GM23338 (cell line): ENCODE measurements around the gene DPP9. TPM values are rescaled to one million over a fixed set of nuclear protein-coding genes. Genes with fewer than 3 reads are reported as not detected.

Experiments
- ATAC-seq: fragments of 200-7000 bp; cut with Tn5 transposase; 3 replicates; pipeline ENCODE4 v1.9.1; 2020
- DNase-seq: peaks from one replicate; pipeline ENCODE4 v3.0.0-alpha.2; 2015; ENCODE audit warnings: low spot score
- H2AFZ ChIP-seq: fragments of 200-600 bp; sonication (generic); 2 replicates; pipeline ENCODE4 v1.8.0; 2016; ENCODE audit warnings: antibody characterized with exemption, mild to moderate bottlenecking, moderate library complexity
- H3F3A ChIP-seq: fragments of 200-600 bp; sonication (generic); replicated peaks from 2 replicates; pipeline ENCODE4 v1.8.0; 2017; ENCODE audit warnings: antibody characterized with exemption, mixed run types, low read depth
- H3K27ac ChIP-seq: fragments of 200-600 bp; sonication (generic); 2 replicates; pipeline ENCODE4 v1.6.1; 2016; ENCODE audit warnings: low read depth
- H3K27me3 ChIP-seq: fragments of 200-600 bp; sonication (generic); 2 replicates; pipeline ENCODE4 v1.8.0; 2016; ENCODE audit warnings: mild to moderate bottlenecking, mixed run types, moderate library complexity; ENCODE audit not compliant: insufficient read depth
- H3K36me3 ChIP-seq: fragments of 200-600 bp; sonication (generic); 2 replicates; pipeline ENCODE4 v1.8.0; 2016; ENCODE audit warnings: mild to moderate bottlenecking; ENCODE audit not compliant: insufficient read depth
- H3K4me1 ChIP-seq: fragments of 200-600 bp; sonication (generic); 2 replicates; pipeline ENCODE4 v1.8.0; 2016; ENCODE audit warnings: mild to moderate bottlenecking, moderate library complexity; ENCODE audit not compliant: insufficient read depth
- H3K4me2 ChIP-seq: fragments of 200-600 bp; sonication (generic); 2 replicates; pipeline ENCODE4 v1.7.1; 2017; ENCODE audit warnings: mixed run types
- H3K4me3 ChIP-seq: fragments of 200-600 bp; sonication (generic); 2 replicates; pipeline ENCODE4 v1.6.1; 2016; ENCODE audit warnings: mixed run types
- H3K79me2 ChIP-seq: fragments of 200-600 bp; sonication (generic); replicated peaks from 2 replicates; pipeline ENCODE4 v1.8.0; 2017; ENCODE audit warnings: mild to moderate bottlenecking; ENCODE audit not compliant: insufficient read depth
- H3K9me2 ChIP-seq: fragments of 200-600 bp; sonication (generic); 2 replicates; pipeline ENCODE4 v1.8.0; 2017; ENCODE audit not compliant: insufficient read depth
- H4K20me1 ChIP-seq: fragments of 200-600 bp; sonication (generic); replicated peaks from 2 replicates; pipeline ENCODE4 v1.8.0; 2017; ENCODE audit warnings: mild to moderate bottlenecking; ENCODE audit not compliant: insufficient read depth
- H3K27ac Mint-ChIP-seq: 2 replicates; pipeline ENCODE4 v1.8.0; 2020; ENCODE audit warnings: inconsistent platforms, mild to moderate bottlenecking, moderate library complexity, mixed read lengths
- H3K27me3 Mint-ChIP-seq: 3 replicates; pipeline ENCODE4 v1.8.0; 2022; ENCODE audit warnings: low read depth, mild to moderate bottlenecking, moderate library complexity, mixed read lengths, inconsistent platforms; ENCODE audit not compliant: insufficient read depth, poor library complexity
- H3K36me3 Mint-ChIP-seq: 3 replicates; pipeline ENCODE4 v1.8.0; 2021; ENCODE audit warnings: low read depth, mild to moderate bottlenecking, inconsistent platforms, moderate library complexity, mixed read lengths
- H3K4me1 Mint-ChIP-seq: 3 replicates; pipeline ENCODE4 v1.8.0; 2020; ENCODE audit warnings: mild to moderate bottlenecking, inconsistent platforms, mixed read lengths
- H3K4me3 Mint-ChIP-seq: 3 replicates; pipeline ENCODE4 v1.8.0; 2021; ENCODE audit warnings: moderate library complexity, mild to moderate bottlenecking, inconsistent platforms, mixed read lengths
- H3K9me3 Mint-ChIP-seq: 3 replicates; pipeline ENCODE4 v1.8.0; 2020; ENCODE audit warnings: moderate library complexity, mild to moderate bottlenecking, inconsistent platforms, mixed read lengths
- CTCF ChIP-seq, 2 experiments: fragments of 200-600 bp in 1 of 2; sonication (generic) in 1 of 2; conservative IDR thresholded peaks; 2 replicates each; pipeline versions ENCODE4 v1.5.1 to v1.6.1; 2016 to 2017; ENCODE audit warnings: antibody characterized with exemption in 2 of 2, low read depth in 2 of 2, mild to moderate bottlenecking in 2 of 2, moderate library complexity in 1 of 2
- EZH2 ChIP-seq: fragments of 200-600 bp; sonication (generic); IDR thresholded peaks from one replicate; pipeline ENCODE4 v1.8.0; 2017; ENCODE audit warnings: antibody characterized with exemption, mild to moderate bottlenecking, low read depth; ENCODE audit not compliant: unreplicated experiment
- POLR2AphosphoS5 ChIP-seq: IDR thresholded peaks from 2 replicates; pipeline ENCODE4 v1.6.1; 2016; ENCODE audit warnings: antibody characterized with exemption, low read depth
- REST ChIP-seq: IDR thresholded peaks from one replicate; pipeline ENCODE4 v1.6.1; 2018; ENCODE audit warnings: antibody characterized with exemption; ENCODE audit not compliant: unreplicated experiment
- STAT1 ChIP-seq: IDR thresholded peaks from one replicate; pipeline ENCODE4 v1.6.1; 2016; ENCODE audit warnings: antibody characterized with exemption; ENCODE audit not compliant: unreplicated experiment
- polyA plus RNA-seq: library from polyadenylated mRNA; unstranded; fragments of >200 nt; fragmentation: Nextera tagmentation; extraction: Ambion mirVana; gene quantifications from 2 replicates; pipeline ENCODE4 v1.2.1, GENCODE V29; 2016
- total RNA-seq: library from RNA; depleted of rRNA; stranded (reverse); fragments of >200 nt; shearing (Covaris generic); gene quantifications from 2 replicates; pipeline ENCODE4 v1.2.3, GENCODE V29; 2014

The DPP9 gene
- total and polyA plus RNA-seq, 2 experiments from 2014 or later, result 19.5 to 49.2 TPM

- TF ChIP-seq REST (no peak), STAT1 (no peak), POLR2AphosphoS5 (no peak), CTCF (conservative IDR thresholded peaks at IDR 0.05; ENCODE audit: low read depth in 2 of 2) (no peak)
Observed at GRCh38 chr19:4640247-4641000, 83.2 kb downstream of the DPP9 start (continued).

- Histone ChIP-seq H3F3A (peaks cover 11% of the 10 kb centered on the region), H3K36me3 (no peaks in the 10 kb centered on the region), H2AFZ (peak overlapping the region; percentile 93), H4K20me1 (no peaks in the 10 kb centered on the region), H3K27ac (no peak overlapping the region), H3K4me1 (peaks cover 5% of the 10 kb centered on the region; the same call in 1 of the 2 replicates), H3K4me3 (peak overlapping the region; percentile 75), H3K4me2 (peak overlapping the region; percentile 91), H3K79me2 (no peaks in the 10 kb centered on the region), H3K9me2 (no peaks in the 10 kb centered on the region), H3K27me3 (peaks cover 16% of the 10 kb centered on the region)
- no peak for DNase-seq
- H3K36me3 Mint-ChIP-seq, result no peaks in the 10 kb centered on the region
- peaks cover 6% of the 10 kb centered on the region for H3K4me1 Mint-ChIP-seq
- TF ChIP-seq EZH2 (no peak), POLR2AphosphoS5 (0 out of 2 replicates have a peak, but pooled peaks have one; percentile 17)
- H3K4me3 Mint-ChIP-seq, result peak overlapping the region; percentile 80
- H3K27me3 Mint-ChIP-seq, result peaks cover 18% of the 10 kb centered on the region
- no peaks in the 10 kb centered on the region for H3K9me3 Mint-ChIP-seq
- no peak overlapping the region for H3K27ac Mint-ChIP-seq
- no peak for ATAC-seq
Observed at GRCh38 chr19:4639531-4640246, 84.0 kb downstream of the DPP9 start.
